IgD-negative memory B cell (primary cell): Measurements from ENCODE around the gene OVOL3. TPM values are rescaled to one million over a fixed set of nuclear protein-coding genes. Genes with fewer than 3 reads are reported as not detected.

Experiments
- H3K27ac Mint-ChIP-seq, 3 donors: one replicate each; pipeline ENCODE4 v1.8.0; 2020 to 2022; ENCODE audit warnings: mild to moderate bottlenecking in 3 of 3, mixed read lengths in 3 of 3, moderate library complexity in 1 of 3
- H3K27me3 Mint-ChIP-seq: one replicate; pipeline ENCODE4 v1.8.0; 2021; ENCODE audit warnings: mixed read lengths
- H3K36me3 Mint-ChIP-seq: one replicate; pipeline ENCODE4 v1.8.0; 2020; ENCODE audit warnings: mild to moderate bottlenecking, mixed read lengths
- H3K4me1 Mint-ChIP-seq, 3 donors: one replicate each; pipeline ENCODE4 v1.8.0; 2020 to 2022; ENCODE audit warnings: mixed read lengths in 3 of 3, mild to moderate bottlenecking in 1 of 3
- H3K4me3 Mint-ChIP-seq, 4 donors: one replicate each; pipeline ENCODE4 v1.8.0; 2020 to 2022; ENCODE audit warnings: mild to moderate bottlenecking in 4 of 4, mixed read lengths in 4 of 4, moderate library complexity in 3 of 4
- H3K9me3 Mint-ChIP-seq, 3 donors: one replicate each; pipeline ENCODE4 v1.8.0; 2020 to 2021; ENCODE audit warnings: mixed read lengths in 3 of 3, mild to moderate bottlenecking in 1 of 3
- polyA plus RNA-seq: library from polyadenylated mRNA; unstranded; fragments of 300-500 nt; fragmentation: Illumina TruSeq; gene quantifications from one replicate; pipeline ENCODE4 v1.2.3, GENCODE V29; 2021

The OVOL3 gene
- polyA plus RNA-seq, 1 donor from 2014 or later = not detected

GRCh38 chr19:36152352-36153091 is 41.6 kb downstream of the OVOL3 start, which contains the start of gene COX7A1:
COX7A1 (minus strand) TSS chr19:36152447; CDS start chr19:36152407, 40 bp downstream.
- Mint-ChIP-seq H3K27me3 (no peaks in the 10 kb centered on the region), H3K4me3 (no peak within 1 kb of the TSS), H3K36me3 (peaks cover 7% of the 10 kb centered on the region), H3K9me3 (no peaks in the 10 kb centered on the region), H3K4me1 (peaks cover 0 to 4% (median 0%) of the 10 kb centered on the region in 3 donors), H3K27ac (no peak within 1 kb of the TSS)

DNA sequence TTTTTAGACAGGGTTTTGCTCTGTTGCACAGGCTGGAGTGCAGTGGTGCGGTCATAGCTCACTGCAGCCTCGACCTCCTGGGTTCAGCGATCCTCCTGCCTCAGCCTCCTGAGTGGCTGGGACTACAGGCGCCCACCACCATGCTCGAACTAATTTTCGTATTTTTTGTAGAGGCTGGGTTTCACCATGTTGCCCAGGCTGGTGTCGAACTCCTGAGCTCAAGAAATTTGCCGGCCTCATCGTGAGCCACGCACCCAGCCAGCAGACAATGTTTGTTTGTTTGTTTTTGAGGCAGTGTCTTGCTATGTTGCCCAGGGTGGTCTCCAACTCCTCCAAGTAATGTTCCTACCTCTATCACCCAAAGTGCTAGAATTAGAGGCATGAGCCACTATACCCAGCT is 42.2 kb downstream of the OVOL3 start:
- Mint-ChIP-seq H3K27me3 (no peaks in the 10 kb centered on the region), H3K4me1 (peaks cover 0 to 4% (median 0%) of the 10 kb centered on the region in 3 donors), H3K36me3 (peaks cover 7% of the 10 kb centered on the region), H3K27ac (no peak overlapping the region), H3K4me3 (no peak overlapping the region), H3K9me3 (no peaks in the 10 kb centered on the region)

DNA sequence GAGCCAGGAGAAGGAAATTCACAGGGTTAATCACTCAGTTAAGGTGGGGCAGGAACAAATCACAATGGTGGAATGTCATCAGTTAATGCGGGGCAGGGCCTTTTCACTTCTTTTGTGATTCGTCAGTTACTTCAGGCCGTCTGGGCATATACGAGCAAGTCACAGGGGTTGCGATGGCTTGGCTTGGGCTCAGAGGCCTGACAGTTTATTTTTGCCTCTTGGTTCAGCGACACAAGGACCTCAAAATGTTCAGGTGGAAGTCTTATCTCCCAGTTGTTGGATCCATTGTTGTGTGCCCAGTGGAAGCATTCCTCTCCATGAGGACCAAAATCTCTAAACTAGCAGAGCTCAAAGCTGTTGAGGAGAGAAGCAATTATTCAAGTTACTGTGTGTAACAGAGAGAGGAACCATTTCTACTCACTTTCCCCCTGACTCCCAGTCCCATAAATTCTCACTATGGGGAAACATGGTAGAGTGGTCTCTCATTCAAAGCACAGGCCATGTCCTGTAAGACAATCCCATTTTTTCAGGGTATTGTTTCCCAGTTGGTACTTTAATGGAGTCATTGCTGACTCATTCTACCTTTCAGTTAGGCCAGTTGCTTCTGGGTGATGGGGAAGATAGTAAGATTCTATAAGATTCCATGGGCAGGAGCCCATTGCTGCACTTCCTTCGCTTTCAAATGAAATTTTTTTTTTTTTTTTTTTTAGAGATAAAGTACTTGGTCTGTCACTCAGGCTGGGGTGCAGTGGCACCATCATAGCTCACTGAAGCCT is 50.1 kb downstream of the OVOL3 start:
- H3K27ac Mint-ChIP-seq = no peak overlapping the region

More for the DNA sequence above, 50.1 kb downstream of the OVOL3 start:
- no peaks in the 10 kb centered on the region for H3K9me3 Mint-ChIP-seq
- no peak overlapping the region for H3K4me3 Mint-ChIP-seq
- no peaks in the 10 kb centered on the region for H3K27me3 Mint-ChIP-seq
- H3K4me1 Mint-ChIP-seq = no peaks in the 10 kb centered on the region
- H3K36me3 Mint-ChIP-seq = peaks cover 5% of the 10 kb centered on the region

Other genes with a start within 250 kb of the OVOL3 start
- not detected for gene APLP1, start 242.6 kb upstream of the OVOL3 start, polyA plus RNA-seq
- 28.6 TPM for gene NFKBID, start 210.6 kb upstream of the OVOL3 start, polyA plus RNA-seq
- 118 TPM for gene HCST, start 208.6 kb upstream of the OVOL3 start, polyA plus RNA-seq
- 13.7 TPM for gene TYROBP, start 202.8 kb upstream of the OVOL3 start, polyA plus RNA-seq
- 0.15 TPM for gene LRFN3, start 174.8 kb upstream of the OVOL3 start, polyA plus RNA-seq
- 53.7 TPM for gene SDHAF1, start 116.0 kb upstream of the OVOL3 start, polyA plus RNA-seq
- gene SYNE4, start 102.3 kb upstream of the OVOL3 start, polyA plus RNA-seq = not detected
- gene ALKBH6, start 96.9 kb upstream of the OVOL3 start, polyA plus RNA-seq = 15.7 TPM
- gene CLIP3, start 78.3 kb upstream of the OVOL3 start, polyA plus RNA-seq = 0.23 TPM
- 5.6 TPM for gene THAP8, start 56.9 kb upstream of the OVOL3 start, polyA plus RNA-seq
- gene WDR62, start 56.2 kb upstream of the OVOL3 start, polyA plus RNA-seq = 0.81 TPM
- gene POLR2I, start 3.7 kb downstream of the OVOL3 start, polyA plus RNA-seq = 144 TPM
- 269 TPM for gene TBCB, start 4.3 kb downstream of the OVOL3 start, polyA plus RNA-seq
- gene CAPNS1, start 28.9 kb downstream of the OVOL3 start, polyA plus RNA-seq = 139 TPM
- gene COX7A1, start 41.3 kb downstream of the OVOL3 start, polyA plus RNA-seq = not detected
- 3.8 TPM for gene ZNF565, start 103.5 kb downstream of the OVOL3 start, polyA plus RNA-seq
- gene ZNF146, start 104.0 kb downstream of the OVOL3 start, polyA plus RNA-seq = 69.0 TPM